ENCODE data around the gene RAD51D.
"Not testable (repeated sequence)": the region's sequence is repeated elsewhere in the genome, so short reads cannot be mapped to it uniquely, and the experiment has no call there.

RAD51D gene

DNA sequence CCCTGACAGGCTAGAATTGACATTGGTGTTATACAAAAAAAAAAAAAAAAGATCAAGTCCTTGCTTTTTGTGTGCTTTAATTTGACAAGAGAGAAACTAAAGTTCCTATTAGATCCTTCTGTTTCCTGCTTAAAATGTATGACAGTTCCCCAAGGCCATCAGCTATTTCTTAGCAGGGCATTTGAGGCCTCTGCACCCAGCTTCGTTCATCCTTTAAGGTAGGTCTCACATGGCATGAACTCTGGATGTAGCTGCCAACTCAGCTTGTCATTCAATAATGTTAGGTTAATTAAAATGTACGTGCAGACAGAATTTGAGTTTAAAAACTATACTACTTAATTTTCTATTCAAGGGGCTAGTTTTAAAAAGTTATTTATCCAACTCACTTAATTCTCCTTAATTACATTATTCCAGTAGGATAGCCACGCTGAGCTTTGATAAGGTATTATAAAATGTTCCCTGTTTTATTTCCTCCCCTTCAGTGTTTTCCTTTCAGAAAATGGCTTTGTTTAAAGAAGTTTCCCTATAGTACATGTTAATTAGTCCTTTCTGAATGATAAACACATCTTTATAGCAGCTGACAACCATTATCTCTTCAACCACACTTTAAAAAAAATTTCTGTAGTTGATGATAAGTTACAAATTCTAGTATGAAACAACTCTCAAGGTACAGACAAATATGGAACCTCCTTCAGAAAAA, 55.0 kb downstream of the RAD51D start:
- DNase-seq = no peak

DNA sequence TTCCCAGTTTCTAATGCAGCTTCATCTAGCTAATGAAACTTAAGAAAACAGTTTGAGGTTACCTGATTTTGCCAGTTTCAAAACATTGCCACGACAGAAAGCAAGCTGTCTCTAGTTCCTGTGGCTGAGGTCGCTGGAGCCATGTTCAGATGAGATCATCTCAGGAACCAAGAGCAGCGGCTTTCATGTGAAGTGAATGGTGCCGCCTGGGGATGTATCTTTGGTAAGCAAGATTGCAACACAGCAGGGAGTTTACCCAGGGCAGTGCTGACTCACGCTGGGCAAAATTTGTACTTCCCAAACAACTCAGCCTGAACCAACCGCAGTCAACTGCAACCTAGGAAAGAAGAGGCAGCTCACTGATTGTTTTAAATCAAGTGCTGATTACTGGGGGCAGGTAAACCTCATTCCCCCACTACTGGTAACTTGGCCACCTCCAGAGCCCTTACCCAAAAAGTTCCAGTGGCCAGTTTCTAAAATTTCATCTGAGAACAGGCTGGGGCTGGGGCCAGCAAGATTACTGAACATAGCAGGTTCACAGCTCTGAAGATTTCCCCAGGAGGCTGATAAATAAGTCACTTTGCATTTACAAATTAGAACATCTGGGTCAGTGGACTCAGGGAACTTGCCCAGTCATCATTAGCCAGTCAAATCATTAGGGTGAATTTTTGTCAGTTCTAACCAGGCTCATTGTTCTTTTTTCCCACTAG, 56.0 kb downstream of the RAD51D start, which contains the start of gene RFFL:
TSS of gene RFFL (minus strand) at position 194 of the 710 bp plus-strand sequence. CDS start 37,154 bp downstream, outside the sequence.
- DNase-seq = peak; percentile 92

DNA sequence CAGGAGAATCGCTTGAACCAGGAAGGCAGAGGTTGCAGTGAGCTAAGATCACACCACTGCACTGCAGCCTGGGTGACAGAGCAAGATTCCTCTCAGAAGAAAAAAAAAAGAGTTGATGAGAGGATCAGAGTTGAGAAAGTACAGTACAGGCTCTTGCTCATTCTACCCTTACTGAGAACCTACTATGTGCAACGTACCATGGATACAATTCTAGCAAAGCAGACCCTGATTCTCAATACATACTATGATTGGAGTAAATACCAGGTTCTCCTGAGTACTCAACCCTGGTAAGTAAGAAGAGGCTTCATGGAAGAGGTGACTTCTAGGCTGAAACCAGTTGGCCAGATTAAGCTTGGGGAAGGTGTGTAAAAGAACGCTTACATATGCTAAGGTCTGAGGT, 57.4 kb downstream of the RAD51D start:
- DNase-seq = no peak

DNA sequence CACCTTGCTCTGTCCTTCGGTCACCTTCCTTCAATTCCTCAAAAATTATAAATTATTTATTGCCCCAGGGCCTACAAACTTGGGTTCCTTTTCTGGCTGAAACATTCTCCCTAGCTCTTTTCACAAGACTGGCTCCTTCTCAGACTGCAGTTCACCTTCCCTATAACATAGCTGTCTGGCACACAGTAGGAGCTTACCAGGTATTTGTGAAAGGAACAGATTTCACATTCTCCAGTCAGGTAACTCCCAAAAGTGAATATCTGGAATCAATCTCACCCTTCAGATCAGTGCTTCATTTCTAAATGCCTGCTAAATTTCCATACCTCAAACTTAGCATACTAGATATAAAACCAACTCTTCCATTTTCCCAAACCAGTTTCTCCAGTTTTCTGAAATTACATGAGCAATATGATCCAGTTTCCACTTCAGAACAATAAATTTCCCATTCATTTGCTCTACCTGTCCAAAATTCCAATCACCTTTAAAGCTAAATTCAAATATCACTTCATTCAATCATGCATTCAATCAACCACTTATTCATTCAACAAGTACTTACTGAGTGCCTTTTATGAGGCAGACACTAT, 62.2 kb downstream of the RAD51D start:
- no peak for DNase-seq

DNA sequence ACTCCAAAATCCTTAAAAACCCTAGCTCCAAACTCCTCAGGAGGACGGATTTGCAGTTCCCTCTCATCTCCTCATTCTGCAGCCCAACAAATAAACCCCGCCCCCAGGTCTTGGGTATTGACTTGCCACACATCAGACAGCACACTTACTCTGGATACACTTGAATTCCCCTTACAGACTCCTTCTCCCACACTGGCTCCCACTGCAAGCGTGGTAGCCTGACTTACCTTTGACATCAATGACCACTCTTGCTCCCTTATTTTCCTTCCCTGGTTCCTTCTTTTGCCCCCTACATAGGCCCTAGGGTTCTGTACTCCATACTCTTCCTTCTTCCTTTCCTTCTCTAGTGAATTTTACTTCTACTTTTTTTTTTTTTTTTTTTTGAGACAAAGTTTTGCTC, 63.6 kb downstream of the RAD51D start:
- DNase-seq = no peak

DNA sequence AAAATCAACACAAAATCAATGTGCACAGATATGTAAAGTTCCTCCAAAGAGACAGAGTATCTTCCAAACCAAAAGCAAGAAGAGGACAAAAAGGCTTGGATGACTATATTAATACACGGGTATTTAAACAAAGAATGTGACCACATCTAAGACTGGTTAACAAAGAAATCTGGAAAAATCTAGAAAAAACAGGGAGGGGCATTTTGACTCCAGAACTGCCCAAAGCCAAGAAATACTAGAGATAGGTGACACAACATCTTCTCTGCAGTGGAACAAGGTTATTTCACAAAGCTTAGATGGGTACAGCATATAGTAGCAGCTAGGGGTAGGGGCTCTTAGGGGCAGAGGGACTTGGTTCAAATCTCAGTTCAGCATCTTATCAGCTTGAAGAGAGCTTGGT, 66.5 kb downstream of the RAD51D start:
- no peak for DNase-seq

DNA sequence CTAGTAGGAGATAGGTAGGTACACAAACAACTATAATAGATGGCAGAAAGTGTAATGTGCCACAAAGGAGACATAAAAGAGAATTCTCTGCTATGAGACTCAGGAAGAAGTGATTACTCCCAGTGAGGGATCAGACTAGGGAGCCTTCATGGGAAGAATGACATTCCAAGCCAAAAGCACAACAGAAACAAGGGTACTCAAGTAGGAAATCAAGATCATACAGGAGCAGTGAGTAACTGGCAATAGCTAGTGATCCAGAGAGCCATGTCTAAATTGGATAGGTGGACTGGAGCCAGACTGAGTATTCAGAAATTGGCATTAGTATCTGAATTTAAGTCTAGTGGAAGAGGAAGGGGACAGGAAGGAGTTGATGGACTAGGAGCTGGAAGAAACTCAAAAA, 66.9 kb downstream of the RAD51D start:
- peak; percentile 4 for DNase-seq

DNA sequence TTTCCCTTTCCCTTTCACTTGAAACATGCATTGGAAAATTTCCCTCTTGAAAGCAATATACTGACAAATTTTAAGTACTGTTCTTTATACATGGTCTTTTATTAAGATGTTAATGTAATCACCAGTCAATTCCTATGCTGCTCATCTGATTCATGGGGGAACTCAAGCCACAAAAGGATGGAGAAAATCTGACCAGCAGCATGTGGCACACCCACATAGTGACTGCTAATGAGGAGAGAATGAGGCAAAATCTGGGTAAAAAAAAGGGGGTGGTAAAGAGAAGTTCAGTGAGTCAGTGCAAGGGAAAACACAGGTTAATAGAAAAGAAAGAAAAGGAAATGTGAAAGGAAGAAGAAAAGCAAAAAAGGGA, 67.4 kb downstream of the RAD51D start:
- DNase-seq = peak; percentile 61

DNA sequence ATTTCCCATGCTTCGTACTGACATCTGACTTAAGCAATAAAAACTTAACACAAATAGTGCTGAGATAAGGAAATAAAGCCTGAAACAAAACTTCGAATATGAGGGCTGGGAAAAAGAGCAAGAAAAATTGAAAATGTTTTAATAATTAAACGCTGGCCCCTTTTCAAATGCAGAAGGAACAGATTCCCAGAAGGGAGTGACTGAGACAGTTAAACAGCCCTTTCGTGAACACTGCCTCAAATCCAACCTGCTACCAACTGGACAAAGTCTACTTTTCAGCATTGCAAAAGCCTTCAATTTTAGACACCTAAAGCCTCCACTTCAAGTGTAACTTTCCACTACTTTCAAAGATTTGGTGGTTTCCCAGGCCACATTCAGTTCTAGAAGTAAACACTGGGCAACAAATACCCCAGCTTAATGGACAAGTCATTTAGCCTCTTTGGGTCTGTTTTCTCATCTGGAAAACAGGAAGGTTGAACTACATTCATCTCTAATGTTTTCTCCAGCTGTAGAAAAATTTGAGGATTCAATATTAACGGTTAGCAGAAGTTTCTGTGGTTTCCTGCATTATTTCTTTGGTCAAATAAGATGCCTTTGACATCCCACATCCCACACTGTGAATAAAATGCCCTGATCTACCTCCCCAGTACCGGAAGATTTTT, 68.0 kb downstream of the RAD51D start:
- DNase-seq = no peak

DNA sequence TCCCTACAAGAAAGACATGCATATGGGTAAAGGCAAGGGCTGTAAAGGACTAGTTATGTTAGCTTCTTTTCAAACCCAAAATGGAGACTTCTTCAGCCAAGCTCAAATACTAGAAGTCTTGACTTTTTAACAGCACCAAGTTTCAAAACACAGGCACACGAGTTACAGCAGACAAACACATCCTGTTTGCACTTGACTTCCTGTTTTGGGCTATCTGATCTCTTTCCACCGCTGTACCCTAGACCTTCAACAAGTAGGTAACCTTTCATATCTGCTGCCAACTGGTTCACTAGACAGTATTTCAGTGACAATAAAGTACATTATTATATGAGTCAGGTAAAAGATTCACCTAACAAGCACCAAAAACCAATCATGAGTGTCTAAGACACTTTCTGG, 68.5 kb downstream of the RAD51D start:
- DNase-seq = no peak

DNA sequence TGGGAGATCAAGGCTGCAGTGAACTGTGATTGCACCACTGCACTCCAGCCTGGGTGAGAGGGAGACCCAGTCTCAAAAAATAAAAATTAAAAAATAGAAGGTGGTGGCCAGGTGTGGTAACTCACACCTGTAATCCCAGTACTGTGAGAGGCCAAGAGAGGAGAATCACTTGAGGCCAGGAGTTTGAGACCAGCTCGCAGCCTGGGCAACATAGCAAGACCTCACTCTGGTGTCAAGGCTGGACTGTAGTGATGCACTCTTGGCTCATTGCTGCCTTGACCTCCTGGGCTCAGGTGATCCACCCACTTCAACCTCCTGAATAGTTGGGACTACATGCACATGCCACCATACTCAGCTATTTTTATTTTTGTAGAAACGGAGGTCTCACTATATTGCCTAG, 69.5 kb downstream of the RAD51D start:
- no peak for DNase-seq

DNA sequence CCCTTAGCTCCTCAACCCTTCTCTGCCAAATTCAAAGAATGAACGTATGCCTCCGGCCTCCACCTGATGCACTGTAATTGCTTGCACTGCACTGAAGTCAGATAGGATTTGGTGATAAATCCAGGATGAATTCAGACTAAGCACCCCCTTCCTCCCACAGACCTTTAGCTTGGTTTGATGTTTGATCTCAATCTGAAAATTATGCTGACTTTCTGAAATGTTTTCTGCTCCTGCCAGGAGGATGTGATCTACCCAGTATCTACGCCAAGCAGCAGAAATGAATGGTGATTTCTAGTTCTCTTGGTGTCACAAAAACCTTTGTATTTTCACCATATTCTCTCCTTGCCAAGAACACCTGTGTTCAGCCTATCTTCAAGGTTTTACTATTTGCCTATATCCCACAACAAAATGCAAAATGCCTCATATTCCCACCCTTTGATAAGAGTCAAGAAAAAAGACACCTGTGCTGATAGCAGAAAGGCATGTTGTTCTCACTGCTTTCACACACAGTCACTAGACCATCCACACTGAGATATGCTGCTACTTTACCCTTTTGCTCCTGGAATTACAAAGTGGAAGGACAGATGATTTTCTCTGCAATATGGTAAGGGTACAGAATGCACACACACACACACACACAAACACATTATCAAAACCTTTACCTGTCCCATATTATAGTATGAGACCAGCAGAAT, 70.8 kb downstream of the RAD51D start:
- DNase-seq = no peak

DNA sequence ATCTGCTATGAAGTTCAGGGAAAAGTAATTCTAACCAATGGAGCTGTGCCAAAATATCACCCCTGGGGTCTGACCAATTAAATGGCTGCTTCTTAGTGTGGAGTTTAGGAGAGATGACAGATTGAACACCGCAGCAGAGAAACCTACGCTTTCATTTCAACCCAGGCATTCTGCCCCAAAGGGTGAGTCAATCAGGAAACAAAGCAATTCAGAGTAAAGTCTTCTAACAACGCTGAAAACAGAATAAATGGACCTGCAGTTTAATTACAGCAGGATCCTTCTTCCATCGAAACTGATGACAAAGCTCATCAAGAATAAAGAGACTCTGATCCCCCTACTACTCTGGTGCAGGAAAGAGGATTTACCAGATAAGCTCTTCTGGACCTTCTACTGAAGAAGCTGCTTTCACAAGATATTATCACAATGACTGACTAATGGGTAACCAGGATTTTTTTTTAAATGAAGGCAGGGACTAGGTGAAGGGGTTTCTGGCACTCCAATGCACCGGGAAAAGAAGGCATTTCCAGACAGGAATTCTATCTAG, 72.8 kb downstream of the RAD51D start:
- peak; percentile 72 for DNase-seq

DNA sequence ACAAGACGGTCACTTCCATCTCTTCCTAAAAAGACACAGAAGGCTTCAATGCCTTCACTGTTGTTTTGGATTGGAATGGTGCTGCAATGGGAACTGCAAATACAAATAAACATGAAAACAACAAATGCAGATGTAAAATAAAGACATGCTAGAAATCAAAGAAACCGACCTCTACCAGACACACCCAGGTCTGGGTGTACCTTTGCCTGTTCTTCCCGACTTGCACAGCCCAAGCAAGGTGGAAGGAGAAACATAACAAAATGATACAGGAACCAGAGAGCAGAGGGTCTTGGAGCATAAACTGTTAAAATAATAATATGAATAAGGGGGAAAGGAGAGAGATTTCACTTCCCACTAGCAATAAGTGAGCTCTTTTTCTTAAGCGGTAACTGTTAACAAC, 73.4 kb downstream of the RAD51D start:
- no peak for DNase-seq

DNA sequence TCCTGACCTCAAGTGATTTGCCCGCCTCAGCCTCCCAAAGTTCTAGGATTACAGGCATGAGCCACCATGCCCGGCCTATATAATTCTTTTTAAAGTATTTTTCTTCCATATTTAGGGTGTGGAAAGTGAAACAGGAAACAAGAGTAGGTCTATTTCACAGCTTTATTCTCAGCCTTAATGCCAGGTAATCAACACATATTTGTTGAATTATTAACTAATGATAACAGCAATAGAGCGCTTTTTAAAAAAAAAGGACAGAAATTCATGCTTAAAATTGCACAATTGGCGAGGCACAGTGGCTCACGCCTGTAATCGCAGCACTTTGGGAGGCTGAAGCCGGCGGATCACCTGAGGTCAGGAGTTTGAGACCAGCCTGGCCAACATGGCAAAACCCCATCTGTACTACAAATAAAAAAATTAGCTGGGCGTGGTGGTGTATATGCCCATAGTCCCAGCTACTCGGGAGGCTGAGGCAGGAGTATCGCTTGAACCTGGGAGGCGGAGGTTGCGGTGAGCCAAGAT, 74.1 kb downstream of the RAD51D start:
- DNase-seq = not testable (repeated sequence)

DNA sequence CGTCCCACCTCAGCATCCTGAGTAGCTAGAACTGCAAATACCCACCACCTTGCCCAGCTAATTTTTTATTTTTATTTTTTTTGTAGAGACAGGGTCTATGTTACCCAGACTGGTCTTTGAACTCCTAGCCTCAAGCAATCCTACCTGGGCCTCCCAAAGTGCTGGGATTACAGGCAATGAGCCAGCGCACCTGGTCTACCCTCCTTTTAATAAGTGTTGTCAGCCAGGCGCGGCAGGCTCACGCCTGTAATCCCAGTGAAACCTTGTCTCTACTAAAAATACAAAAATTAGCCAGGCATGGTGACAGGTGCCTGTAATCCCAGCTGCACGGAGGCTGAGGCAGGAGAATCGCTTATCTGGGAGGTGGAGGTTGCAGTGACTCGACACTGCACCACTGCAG, 75.5 kb downstream of the RAD51D start:
- no peak for DNase-seq

All from fibroblast of skin of abdomen (primary cell).